NOMO-1 (cell line): ENCODE results near the gene DNAJC12.
"Not testable (repeated sequence)": the region's sequence is repeated elsewhere in the genome, so short reads cannot be mapped to it uniquely, and the experiment has no call there.

Experiments
- DNase-seq, 2 experiments: peaks; one replicate each; lab custom pipeline; 2025; ENCODE audit not compliant: unreplicated experiment in 2 of 2; lab: John Stamatoyannopoulos, UW

The DNAJC12 gene

GRCh38 chr10:67837541-67838314, at the start of gene DNAJC12:
Gene DNAJC12 (minus strand): TSS chr10:67838188. CDS start chr10:67838011, 177 bp downstream.
- DNase-seq, result peak in 1 of 2 experiments; percentile 39

- peak; percentile 69 to 71 for DNase-seq
Measured at GRCh38 chr10:67884842-67885670, 47.1 kb upstream of the DNAJC12 start.

DNA sequence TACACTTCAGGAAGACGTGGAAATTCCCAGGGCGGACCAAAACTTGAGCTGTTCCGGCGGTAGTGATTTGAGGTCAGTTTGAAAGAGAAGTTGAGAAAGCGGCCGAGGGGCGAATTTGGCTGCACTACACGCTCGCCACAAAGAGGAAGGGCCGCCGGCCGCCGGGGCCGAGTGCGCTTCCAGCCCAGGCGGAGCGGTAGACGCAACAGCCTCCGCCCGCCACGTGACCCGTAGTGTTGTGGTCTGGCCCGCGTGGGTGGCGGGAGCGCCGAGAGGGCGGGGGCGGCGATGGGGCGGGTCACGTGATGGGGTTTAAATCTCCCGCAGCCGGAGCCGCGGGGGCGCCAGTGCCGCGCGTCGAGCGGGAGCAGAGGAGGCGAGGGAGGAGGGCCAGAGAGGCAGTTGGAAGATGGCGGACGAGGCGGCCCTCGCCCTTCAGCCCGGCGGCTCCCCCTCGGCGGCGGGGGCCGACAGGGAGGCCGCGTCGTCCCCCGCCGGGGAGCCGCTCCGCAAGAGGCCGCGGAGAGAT, 46.4 kb upstream of the DNAJC12 start, which contains the start of gene SIRT1:
Gene SIRT1, plus strand, starts transcription at position 344 of the 529 bp plus-strand sequence. Its CDS starts 66 bp downstream, at position 410.
- peak; percentile 94 to 98 for DNase-seq

DNA sequence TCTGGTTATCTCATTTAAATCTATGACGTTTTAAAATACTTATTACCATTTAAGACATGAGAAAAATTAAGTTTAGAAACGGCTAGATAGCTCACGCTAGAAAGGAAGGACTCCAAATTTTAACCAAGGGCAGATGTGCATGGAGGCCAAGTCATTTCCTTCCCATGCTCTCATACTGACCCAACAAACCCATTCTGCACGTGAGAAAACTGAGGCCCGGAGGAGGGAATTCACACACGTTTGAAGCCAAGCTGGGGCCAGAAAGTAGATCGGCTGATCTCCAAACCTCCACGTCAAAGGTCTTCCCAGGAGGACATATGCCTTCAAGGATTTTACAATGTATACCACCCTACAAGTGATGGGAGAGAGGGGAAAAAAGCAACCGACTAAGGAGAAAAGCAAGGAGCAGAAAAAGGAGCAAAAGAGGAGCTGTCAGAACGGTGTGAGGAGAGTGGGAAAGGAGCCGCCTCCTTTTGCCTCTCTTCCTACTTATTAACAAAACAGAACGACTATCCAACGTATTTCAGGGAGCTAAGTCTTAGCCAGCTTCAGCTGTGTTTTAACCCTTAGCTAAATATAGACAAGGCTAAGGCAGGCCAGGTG, 45.8 kb upstream of the DNAJC12 start:
- no peak for DNase-seq

- DNase-seq, result no peak
Measured at GRCh38 chr10:67878133-67878532, 40.1 kb upstream of the DNAJC12 start.

DNA sequence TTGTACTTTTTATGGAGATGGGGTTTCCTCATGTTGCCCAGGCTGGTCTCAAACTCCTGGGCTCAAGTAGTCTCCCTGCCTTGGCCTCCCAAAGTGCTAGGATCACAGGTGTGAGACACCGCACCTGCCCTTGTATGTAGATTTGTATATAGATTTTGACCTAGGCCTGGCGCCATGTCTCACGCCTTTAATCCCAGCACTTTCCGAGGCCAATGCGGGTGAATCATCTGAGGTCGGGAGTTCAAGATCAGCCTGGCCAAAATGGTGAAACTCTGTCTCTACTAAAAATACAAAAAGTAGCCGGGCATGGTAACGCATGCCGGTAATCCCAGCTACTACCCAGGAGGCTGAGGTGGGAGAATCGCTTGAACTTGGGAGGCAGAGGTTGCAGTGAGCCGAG, 39.4 kb upstream of the DNAJC12 start:
- DNase-seq, result not testable (repeated sequence)

- no peak for DNase-seq
Measured at GRCh38 chr10:67875340-67876238, 37.6 kb upstream of the DNAJC12 start.

GRCh38 chr10:67869996-67870395, 32.0 kb upstream of the DNAJC12 start:
- no peak for DNase-seq

- DNase-seq, result no peak
Measured at GRCh38 chr10:67868132-67868531, 30.1 kb upstream of the DNAJC12 start.

DNA sequence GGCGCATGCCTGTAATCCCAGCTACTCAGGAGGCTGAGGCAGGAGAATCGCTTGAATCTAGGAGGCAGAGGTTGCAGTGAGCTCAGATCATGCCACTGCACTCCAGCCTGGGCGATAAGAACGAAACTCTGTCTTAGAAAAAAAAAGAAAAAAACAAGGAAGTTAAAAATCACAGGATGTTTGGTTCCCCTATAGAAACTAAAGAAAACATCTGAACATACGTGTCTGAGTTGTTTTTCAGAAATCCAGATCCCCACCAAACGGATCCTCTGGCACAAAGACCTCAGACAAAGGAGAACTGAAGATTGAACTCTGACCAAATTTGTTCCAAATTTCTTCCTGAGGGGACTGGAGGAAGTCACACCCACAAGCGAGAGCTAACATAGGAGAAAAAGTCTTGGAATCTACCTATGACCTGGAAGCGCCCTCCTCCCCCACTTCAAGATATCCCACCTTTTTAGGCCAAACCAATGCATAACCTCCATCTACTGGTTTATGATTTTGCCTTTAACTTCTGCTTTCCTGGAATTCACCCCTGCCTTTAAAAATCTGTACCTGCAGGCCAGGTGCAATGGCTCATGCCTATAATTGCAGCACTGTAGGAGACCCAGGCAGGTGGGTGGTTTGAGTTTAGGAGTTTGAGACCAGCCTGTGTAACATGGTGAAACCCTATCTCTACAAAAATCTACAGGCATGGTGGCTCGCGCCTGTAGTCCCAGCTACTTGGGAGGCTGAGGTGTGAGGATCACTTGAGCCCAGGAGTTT, 26.8 kb upstream of the DNAJC12 start:
- peak; percentile 35 to 47 for DNase-seq

DNA sequence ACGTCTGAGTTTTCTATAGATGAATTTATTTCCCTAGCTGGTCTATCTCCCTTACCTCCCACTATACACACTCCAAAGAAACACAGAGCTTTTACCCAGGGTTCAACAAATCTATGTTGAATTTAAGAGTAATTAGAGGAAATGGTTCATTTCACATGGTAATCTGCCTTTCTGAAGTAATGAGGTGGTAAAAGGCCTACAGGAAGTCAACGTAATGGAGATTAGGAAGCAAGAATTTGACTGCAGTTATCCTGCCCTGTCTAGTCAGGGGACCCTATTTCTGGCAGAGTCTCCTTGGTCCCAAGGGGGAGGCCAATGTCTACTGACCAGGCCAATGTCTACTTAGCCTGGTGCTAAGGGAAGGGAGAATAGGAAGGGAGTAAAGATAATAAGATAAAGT, 25.1 kb upstream of the DNAJC12 start:
- peak in 1 of 2 experiments; percentile 1 for DNase-seq

DNA sequence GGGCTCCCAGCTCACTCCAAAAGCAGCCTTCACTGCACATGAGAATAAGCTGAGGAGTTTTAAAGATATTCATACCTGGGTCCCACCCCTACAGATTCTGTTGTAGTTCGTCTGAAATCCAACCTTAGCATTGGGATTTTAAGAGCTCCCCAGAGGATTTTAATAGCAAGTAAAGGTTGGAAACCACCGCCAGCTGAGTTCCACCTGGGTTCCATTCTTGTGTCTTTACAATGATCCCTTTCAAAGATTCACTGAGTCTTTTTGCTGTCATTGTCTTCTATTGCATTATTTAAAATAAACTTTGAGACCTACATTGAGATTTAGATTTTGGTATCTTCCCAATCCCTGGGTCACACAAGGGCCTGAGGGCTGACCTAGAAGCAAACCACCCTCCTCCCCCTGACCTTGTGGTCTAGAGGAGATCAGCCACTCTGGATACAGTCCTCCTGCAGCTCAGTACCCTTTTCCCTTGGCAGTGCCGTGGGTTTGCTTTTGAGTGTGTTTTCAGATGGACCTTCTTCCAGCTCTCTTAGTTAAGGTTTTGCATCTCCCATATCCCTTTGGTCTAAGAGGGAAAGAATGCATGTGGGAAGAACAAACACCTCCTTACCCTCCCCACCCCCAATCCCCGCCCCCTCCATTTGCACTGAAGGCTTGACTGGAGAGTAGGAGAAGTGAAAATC, 23.9 kb upstream of the DNAJC12 start:
- no peak for DNase-seq

DNA sequence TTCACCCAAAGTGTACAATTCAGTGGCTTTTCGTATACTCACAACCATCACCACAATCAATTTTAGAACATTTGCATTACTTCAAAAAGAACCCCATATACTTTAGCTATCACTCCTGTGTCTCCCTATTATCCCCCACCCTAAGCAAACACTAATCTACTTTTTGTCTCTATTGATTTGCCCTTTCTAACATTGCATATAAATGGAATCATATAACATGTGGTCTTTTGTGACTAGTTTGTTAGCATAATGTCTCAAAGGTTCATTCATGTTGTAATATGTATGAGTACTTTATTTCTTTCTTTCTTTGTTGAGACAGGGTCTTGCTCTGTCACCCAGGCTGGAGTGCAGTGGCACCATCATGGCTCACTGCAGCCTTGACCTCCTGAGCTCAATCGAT, 21.0 kb upstream of the DNAJC12 start:
- DNase-seq, result no peak

DNA sequence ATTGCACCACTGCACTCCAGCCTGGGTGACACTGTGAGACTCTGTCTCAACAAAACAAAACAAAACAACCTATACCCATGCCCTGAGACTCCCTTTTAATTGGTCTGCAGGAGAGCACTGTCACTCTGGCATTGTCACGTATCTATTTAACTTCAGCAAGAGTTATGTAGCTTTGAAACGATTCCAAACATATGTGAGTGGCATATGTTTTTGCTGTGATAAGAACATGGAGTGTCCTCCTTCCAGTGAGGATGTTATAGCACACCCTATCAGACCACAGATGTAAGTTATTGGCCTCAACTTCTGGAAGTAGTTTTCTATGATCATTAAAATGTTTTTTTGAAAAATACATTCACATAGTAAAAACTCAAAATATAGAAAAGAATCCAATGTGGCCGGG, 15.5 kb upstream of the DNAJC12 start:
- DNase-seq, result no peak

DNA sequence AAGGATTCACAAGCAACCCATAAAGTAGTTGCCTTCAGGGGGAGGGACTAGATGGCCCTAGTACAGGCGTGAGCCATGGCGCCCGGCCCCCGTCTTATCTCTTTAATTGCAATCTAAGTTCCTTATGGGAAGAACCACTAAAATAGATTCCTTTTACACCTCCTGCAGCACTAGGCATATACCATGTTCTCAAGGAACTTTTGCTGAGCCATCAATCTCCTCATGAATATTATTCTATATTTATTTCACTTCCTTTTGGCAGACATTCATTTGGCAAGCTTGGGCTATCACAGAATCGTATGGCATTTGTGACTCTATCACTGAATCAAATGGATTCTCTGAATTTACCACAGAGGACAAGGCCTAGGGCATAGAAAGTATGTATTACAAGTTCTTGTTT, 14.8 kb upstream of the DNAJC12 start:
- no peak for DNase-seq

DNA sequence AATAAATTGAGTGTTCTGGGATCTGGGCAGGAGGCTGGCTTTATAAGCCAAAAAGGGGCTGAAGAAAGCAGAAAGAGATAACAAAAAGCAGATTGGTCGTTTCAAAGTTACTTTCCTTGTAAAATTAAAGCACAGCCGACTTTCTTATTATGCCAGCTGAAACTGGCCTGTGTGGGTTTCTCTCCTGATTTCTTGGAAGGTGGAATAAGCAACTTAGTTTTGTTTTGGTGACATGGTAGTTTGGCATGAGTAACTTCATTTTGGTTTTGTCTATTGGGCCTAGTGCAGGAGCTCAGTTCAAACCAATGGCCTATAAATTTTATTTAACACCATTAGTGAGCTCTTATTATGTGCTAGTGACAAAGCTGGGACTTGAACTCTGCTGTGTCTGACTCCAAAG, 13.2 kb upstream of the DNAJC12 start:
- DNase-seq, result no peak

- DNase-seq, result peak; percentile 86 to 92
Measured at GRCh38 chr10:67849331-67850011, 11.5 kb upstream of the DNAJC12 start.

- DNase-seq, result no peak
Measured at GRCh38 chr10:67843284-67843683, 5.3 kb upstream of the DNAJC12 start.
